ENCODE data around the gene KBTBD7.
"Not testable (repeated sequence)": the region's sequence is repeated elsewhere in the genome, so short reads cannot be mapped to it uniquely, and the experiment has no call there.

DNA sequence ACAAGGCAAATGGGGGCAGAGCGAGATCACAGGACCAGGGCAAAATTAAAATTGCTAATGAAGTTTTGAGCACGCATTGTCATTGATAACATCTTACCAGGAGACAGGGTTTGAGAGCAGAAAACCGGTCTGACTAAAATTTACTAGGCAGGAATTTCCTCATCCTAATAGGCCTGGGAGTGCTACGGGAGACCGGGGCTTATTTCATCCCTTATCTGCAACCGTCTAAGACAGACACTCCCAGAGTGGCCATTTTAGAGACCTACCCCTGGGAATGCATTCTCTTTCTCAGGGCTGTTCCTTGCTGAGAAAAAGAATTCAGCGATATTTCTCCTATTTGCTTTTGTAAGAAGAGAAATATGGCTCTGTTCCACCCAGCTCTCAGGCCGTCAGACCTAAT lies 18.8 kb downstream of the KBTBD7 start:
- TF ChIP-seq, protein P1, sequence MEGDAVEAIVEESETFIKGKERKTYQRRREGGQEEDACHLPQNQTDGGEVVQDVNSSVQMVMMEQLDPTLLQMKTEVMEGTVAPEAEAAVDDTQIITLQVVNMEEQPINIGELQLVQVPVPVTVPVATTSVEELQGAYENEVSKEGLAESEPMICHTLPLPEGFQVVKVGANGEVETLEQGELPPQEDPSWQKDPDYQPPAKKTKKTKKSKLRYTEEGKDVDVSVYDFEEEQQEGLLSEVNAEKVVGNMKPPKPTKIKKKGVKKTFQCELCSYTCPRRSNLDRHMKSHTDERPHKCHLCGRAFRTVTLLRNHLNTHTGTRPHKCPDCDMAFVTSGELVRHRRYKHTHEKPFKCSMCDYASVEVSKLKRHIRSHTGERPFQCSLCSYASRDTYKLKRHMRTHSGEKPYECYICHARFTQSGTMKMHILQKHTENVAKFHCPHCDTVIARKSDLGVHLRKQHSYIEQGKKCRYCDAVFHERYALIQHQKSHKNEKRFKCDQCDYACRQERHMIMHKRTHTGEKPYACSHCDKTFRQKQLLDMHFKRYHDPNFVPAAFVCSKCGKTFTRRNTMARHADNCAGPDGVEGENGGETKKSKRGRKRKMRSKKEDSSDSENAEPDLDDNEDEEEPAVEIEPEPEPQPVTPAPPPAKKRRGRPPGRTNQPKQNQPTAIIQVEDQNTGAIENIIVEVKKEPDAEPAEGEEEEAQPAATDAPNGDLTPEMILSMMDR (IDR thresholded peaks at IDR 0.05) = not testable (repeated sequence)
- TF ChIP-seq POLR2A (IDR thresholded peaks at IDR 0.05) = not testable (repeated sequence)
